Measurements from ENCODE around the gene HECW1. TPM values are rescaled to one million over a fixed set of nuclear protein-coding genes. Genes with fewer than 3 reads are reported as not detected.

HECW1 gene
- total and polyA plus RNA-seq, 12 donors: 0.07 to 0.23 TPM; not detected in 10

DNA sequence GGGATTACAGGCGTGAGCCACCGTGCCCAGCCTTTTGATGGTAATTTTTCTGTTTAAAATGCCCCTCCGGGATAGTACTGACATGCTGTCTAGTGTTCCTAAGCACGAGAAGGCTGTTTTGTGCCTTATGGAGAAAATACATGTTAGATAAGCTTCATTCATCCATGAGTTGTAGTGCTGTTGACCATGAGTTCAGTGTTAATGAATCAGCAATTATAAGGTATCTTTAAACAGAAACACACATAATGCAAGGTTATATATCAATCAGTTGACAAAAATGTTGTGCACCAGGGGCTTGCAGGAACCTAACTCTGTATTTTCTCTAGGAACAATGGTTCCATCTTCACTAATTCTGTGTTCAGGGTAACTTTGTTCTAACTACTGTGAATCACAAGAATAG is 30.8 kb upstream of the HECW1 start:
- intact Hi-C loops (cut with DNase I): no loop called here

DNA sequence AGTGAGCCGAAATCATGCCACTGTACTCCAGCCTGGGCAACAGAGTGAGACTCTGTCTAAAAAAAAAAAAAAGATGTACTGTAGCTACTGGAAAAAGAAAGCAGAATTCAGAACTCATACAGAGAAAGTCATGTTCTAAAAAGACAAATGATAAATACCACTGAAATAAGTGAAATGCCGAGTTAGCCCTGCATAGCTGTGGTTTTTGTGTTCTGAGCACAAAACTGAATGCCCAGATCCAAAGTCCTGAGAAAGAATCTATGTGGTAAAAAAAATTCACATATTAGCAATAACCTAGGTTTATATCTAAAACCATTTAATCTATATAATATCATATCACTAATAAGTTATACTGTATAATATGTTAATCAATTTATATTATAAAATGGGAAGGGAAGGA is 29.3 kb upstream of the HECW1 start:
- H3K27me3 ChIP-seq: peaks cover 0 to 29% (median 10%) of the 10 kb centered on the region in 7 donors
- H3K27ac ChIP-seq: no peak overlapping the region
- WGBS, 2 donors: 81 to 91% methylated on average over 2 of the region's 2 CpGs
- no peaks in the 10 kb centered on the region for H3K36me3 ChIP-seq
- no peak overlapping the region for H3K4me3 ChIP-seq
- intact Hi-C loops (cut with DNase I): no loop called here
- TF ChIP-seq, protein P1, sequence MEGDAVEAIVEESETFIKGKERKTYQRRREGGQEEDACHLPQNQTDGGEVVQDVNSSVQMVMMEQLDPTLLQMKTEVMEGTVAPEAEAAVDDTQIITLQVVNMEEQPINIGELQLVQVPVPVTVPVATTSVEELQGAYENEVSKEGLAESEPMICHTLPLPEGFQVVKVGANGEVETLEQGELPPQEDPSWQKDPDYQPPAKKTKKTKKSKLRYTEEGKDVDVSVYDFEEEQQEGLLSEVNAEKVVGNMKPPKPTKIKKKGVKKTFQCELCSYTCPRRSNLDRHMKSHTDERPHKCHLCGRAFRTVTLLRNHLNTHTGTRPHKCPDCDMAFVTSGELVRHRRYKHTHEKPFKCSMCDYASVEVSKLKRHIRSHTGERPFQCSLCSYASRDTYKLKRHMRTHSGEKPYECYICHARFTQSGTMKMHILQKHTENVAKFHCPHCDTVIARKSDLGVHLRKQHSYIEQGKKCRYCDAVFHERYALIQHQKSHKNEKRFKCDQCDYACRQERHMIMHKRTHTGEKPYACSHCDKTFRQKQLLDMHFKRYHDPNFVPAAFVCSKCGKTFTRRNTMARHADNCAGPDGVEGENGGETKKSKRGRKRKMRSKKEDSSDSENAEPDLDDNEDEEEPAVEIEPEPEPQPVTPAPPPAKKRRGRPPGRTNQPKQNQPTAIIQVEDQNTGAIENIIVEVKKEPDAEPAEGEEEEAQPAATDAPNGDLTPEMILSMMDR (IDR thresholded peaks at IDR 0.05): no peak
- DNase-seq (no peak), ATAC-seq (no peak)
- H3K9me3 ChIP-seq: peaks cover 0 to 4% (median 0%) of the 10 kb centered on the region in 11 donors
- H3K4me1 ChIP-seq: no peaks in the 10 kb centered on the region

More for the DNA sequence above, 30.8 kb upstream of the HECW1 start:
- H3K4me3 ChIP-seq: no peak overlapping the region
- WGBS, 2 donors: 71 to 89% methylated on average over 4 of the region's 4 CpGs
- H3K36me3 ChIP-seq: no peaks in the 10 kb centered on the region
- ATAC-seq (no peak), DNase-seq (no peak)
- no peaks in the 10 kb centered on the region for H3K4me1 ChIP-seq
- TF ChIP-seq, protein P1 (IDR thresholded peaks at IDR 0.05): no peak
- no peaks in the 10 kb centered on the region for H3K9me3 ChIP-seq
- no peak overlapping the region for H3K27ac ChIP-seq
- peaks cover 0 to 34% (median 10%) of the 10 kb centered on the region in 7 donors for H3K27me3 ChIP-seq

- Histone ChIP-seq H3K9me3 (peaks cover 0 to 8% (median 0%) of the 10 kb centered on the region in 11 donors), H3K36me3 (no peaks in the 10 kb centered on the region), H3K27ac (no peak overlapping the region), H3K4me1 (no peaks in the 10 kb centered on the region), H3K4me3 (no peak overlapping the region), H3K27me3 (peaks cover 0 to 29% (median 7%) of the 10 kb centered on the region in 7 donors)
- TF ChIP-seq, protein P1 (IDR thresholded peaks at IDR 0.05): no peak
- ATAC-seq (no peak), DNase-seq (no peak)
- intact Hi-C loops (cut with DNase I): no loop called here
- 73 to 78% methylated on average over 2 of the region's 2 CpGs for WGBS, 2 donors
Measured at GRCh38 chr7:43085017-43085416, 27.4 kb upstream of the HECW1 start.

GRCh38 chr7:43085992-43086391 is 26.5 kb upstream of the HECW1 start:
- Histone ChIP-seq H3K4me1 (no peaks in the 10 kb centered on the region), H3K36me3 (no peaks in the 10 kb centered on the region), H3K9me3 (peaks cover 0 to 8% (median 0%) of the 10 kb centered on the region in 11 donors), H3K27me3 (peaks cover 0 to 22% (median 2%) of the 10 kb centered on the region in 7 donors), H3K27ac (no peak overlapping the region), H3K4me3 (no peak overlapping the region)
- 67 to 80% methylated on average over 1 of the region's 1 CpG for WGBS, 2 donors
- TF ChIP-seq, protein P1 (IDR thresholded peaks at IDR 0.05): no peak
- DNase-seq: no peak
- no peak for ATAC-seq
- intact Hi-C loops (cut with DNase I): no loop called here
